Breast epithelium (tissue), 3 donors: ENCODE results near the gene PTBP3.

ENCODE experiments used
- POLR2AphosphoS5 ChIP-seq, 3 donors: sonication (generic); formaldehyde crosslinking; IDR thresholded peaks; one replicate each; pipeline ENCODE4 v1.6.1; 2017; ENCODE audit warnings: antibody characterized with exemption in 3 of 3
- TF ChIP-seq, protein P1 (sequence below), 3 donors: fragments of 450-650 bp; IDR thresholded peaks; one replicate each; pipeline ENCODE4 v1.5.1; 2016 to 2017; ENCODE audit warnings: antibody characterized with exemption in 3 of 3, mild to moderate bottlenecking in 3 of 3, moderate library complexity in 3 of 3

DNA sequence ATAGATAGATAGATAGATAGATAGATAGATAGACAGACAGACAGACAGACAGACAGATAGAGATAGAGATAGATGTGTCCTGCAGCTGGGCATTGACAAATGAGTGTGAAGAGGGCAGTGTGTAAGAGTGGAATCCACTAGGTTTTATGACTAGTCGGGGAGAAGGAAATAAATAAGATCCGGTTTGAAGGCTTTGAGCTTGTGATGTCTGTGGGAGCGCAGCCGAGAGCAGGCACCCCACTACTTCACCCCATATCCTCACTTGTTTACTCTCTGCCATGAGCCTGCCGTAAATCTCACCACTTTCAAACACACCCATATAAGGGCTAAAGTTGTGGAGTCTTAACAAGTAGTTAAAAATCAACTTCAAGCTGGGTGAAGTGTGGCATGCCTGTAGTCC, 156.9 kb downstream of the PTBP3 start:
- TF ChIP-seq, protein P1, sequence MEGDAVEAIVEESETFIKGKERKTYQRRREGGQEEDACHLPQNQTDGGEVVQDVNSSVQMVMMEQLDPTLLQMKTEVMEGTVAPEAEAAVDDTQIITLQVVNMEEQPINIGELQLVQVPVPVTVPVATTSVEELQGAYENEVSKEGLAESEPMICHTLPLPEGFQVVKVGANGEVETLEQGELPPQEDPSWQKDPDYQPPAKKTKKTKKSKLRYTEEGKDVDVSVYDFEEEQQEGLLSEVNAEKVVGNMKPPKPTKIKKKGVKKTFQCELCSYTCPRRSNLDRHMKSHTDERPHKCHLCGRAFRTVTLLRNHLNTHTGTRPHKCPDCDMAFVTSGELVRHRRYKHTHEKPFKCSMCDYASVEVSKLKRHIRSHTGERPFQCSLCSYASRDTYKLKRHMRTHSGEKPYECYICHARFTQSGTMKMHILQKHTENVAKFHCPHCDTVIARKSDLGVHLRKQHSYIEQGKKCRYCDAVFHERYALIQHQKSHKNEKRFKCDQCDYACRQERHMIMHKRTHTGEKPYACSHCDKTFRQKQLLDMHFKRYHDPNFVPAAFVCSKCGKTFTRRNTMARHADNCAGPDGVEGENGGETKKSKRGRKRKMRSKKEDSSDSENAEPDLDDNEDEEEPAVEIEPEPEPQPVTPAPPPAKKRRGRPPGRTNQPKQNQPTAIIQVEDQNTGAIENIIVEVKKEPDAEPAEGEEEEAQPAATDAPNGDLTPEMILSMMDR (IDR thresholded peaks at IDR 0.05), result no peak
- TF ChIP-seq POLR2AphosphoS5 (IDR thresholded peaks at IDR 0.05), result no peak
